ENCODE data around the gene ZNF521.

- no peak for TF ChIP-seq EZH2 (IDR thresholded peaks at IDR 0.05; ENCODE audit: insufficient read depth, low read length)
- TF ChIP-seq, protein P1, sequence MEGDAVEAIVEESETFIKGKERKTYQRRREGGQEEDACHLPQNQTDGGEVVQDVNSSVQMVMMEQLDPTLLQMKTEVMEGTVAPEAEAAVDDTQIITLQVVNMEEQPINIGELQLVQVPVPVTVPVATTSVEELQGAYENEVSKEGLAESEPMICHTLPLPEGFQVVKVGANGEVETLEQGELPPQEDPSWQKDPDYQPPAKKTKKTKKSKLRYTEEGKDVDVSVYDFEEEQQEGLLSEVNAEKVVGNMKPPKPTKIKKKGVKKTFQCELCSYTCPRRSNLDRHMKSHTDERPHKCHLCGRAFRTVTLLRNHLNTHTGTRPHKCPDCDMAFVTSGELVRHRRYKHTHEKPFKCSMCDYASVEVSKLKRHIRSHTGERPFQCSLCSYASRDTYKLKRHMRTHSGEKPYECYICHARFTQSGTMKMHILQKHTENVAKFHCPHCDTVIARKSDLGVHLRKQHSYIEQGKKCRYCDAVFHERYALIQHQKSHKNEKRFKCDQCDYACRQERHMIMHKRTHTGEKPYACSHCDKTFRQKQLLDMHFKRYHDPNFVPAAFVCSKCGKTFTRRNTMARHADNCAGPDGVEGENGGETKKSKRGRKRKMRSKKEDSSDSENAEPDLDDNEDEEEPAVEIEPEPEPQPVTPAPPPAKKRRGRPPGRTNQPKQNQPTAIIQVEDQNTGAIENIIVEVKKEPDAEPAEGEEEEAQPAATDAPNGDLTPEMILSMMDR (IDR thresholded peaks at IDR 0.05; ENCODE audit: insufficient read depth, low read depth, low read length) = no peak
These were observed 299.4 kb downstream of the ZNF521 start for GRCh38 chr18:25052511-25052921.
